ENCODE data around the gene PSMA6. TPM values are rescaled to one million over a fixed set of nuclear protein-coding genes. Genes with fewer than 3 reads are reported as not detected.

Gene PSMA6
- total and polyA plus RNA-seq, 2 of the 13 experiments (the other 11 are each of a cell fraction or from before 2014, with no cell fraction given), result 525 to 1,109 TPM

GRCh38 chr14:35254736-35255135 lies 37.4 kb upstream of the PSMA6 start:
- FAIRE-seq, result no peak
- whole genome bisulfite sequencing (ENCODE audit: low lambda C conversion rate), result 96% methylated on average over 2 of the region's 2 CpGs
- no peaks in the 10 kb centered on the region for H3K9me3 ChIP-seq (ENCODE audit: low read length)
- H2AFZ ChIP-seq (ENCODE audit: low read length), result no peak overlapping the region
- no peak for DNase-seq (ENCODE audit: low spot score)
- intact Hi-C loops (cut with micrococcal nuclease; ENCODE audit: unreplicated experiment), result no loop called here
- no TSS peak for BruUV-seq (replicated peaks)
- peaks cover 0 to 1% of the 10 kb centered on the region in 2 experiments; a peak in 1 of 5 replicates for H3K36me3 ChIP-seq (replicated peaks in 1 of 2; ENCODE audit: control insufficient read depth in 1 of 2, insufficient read depth in 2 of 2, low read length in 2 of 2)
- POLR2A ChIA-PET, result no interaction called here
- no peak for TF ChIP-seq AFF4 (CRISPR knock-in tag; IDR thresholded peaks at IDR 0.05)
- TF ChIP-seq ZNF597 (CRISPR knock-in tag; IDR thresholded peaks at IDR 0.05), result no peak
- TF ChIP-seq ZSCAN30 (CRISPR knock-in tag; IDR thresholded peaks at IDR 0.05), result no peak
- TF ChIP-seq ZNF788 (CRISPR knock-in tag; IDR thresholded peaks at IDR 0.05; ENCODE audit: borderline replicate concordance), result no peak
- no peak for TF ChIP-seq SOX5 (CRISPR knock-in tag; IDR thresholded peaks at IDR 0.05; ENCODE audit: borderline replicate concordance)
- TF ChIP-seq ZFP37 (CRISPR knock-in tag; IDR thresholded peaks at IDR 0.05; ENCODE audit: borderline replicate concordance), result no peak
- H3K27ac ChIP-seq (ENCODE audit: extremely low read length, insufficient read depth, low read length), result no peak overlapping the region
- no peak overlapping the region for H3K4me2 ChIP-seq (ENCODE audit: low read depth, low read length)
- CTCF ChIA-PET (ENCODE audit: low intra/inter-chr PET ratio, low total read pairs), result no interaction called here
- no peaks in the 10 kb centered on the region for H3K4me1 ChIP-seq (ENCODE audit: insufficient read depth, low read length)
- H3K79me2 ChIP-seq (ENCODE audit: insufficient read depth, low read length), result no peaks in the 10 kb centered on the region
- in situ Hi-C loops (cut with HindIII; ENCODE audit: extremely low pct_ligation_motif_present, low pct_unique_long_range_greater_than_20kb), result no loop called here
- H3K9ac ChIP-seq (ENCODE audit: insufficient read depth, low read depth, low read length), result no peak overlapping the region
- no peak overlapping the region for H3K4me3 ChIP-seq (replicated peaks in 1 of 3; ENCODE audit: insufficient read depth in 1 of 3, low read depth in 2 of 3, low read length in 3 of 3)
- no peaks in the 10 kb centered on the region for H4K20me1 ChIP-seq (ENCODE audit: insufficient read depth, low read length)
- ATAC-seq, result no peak
- no peaks in the 10 kb centered on the region for H3K27me3 ChIP-seq (ENCODE audit: control insufficient read depth in 1 of 2, insufficient read depth in 2 of 2, low read length in 2 of 2)
